Lower leg skin (tissue), 4 donors: ENCODE measurements around the gene CEACAM8. TPM values are rescaled to one million over a fixed set of nuclear protein-coding genes. Genes with fewer than 3 reads are reported as not detected.
"Not testable (repeated sequence)": the region's sequence is repeated elsewhere in the genome, so short reads cannot be mapped to it uniquely, and the experiment has no call there.

Source experiments
- DNase-seq, 2 donors: peaks; one replicate each; pipeline ENCODE4 v3.0.0-alpha.2; 2019; ENCODE audit warnings: low spot score in 2 of 2
- H3K4me3 ChIP-seq: fragments of 200-600 bp; sonication (generic); 2 replicates; pipeline ENCODE4 v1.5.1; 2017; ENCODE audit warnings: mild to moderate bottlenecking, low read depth; ENCODE audit not compliant: poor library complexity, severe bottlenecking
- POLR2A ChIP-seq, 2 donors: fragments of 450-650 bp; IDR thresholded peaks; one replicate each; pipeline ENCODE4 v1.6.1; 2016 to 2017; ENCODE audit warnings: antibody characterized with exemption in 2 of 2, mild to moderate bottlenecking in 1 of 2, moderate library complexity in 1 of 2
- WGBS, 2 donors: methylation state at CpG; one replicate each; pipeline ENCODE4 v1.1.5; 2018; 5-methylcytosine and 5-hydroxymethylcytosine counted together
- intact Hi-C: fragments of 100-400 bp; cut with DNase I; formaldehyde crosslinking; loops from one replicate; pipeline ENCODE4 v1.15.0; 2023; ENCODE audit warnings: low total_unique reads
- total RNA-seq, 4 donors: library from RNA; depleted of rRNA; stranded (reverse); fragments of >200 nt; gene quantifications; one replicate each; pipeline ENCODE4 v1.1.0, GENCODE V29; 2016
- TF ChIP-seq, protein P1 (sequence below), 3 donors: fragments of 450-650 bp; IDR thresholded peaks; one replicate each; pipeline ENCODE4 v1.5.1; 2016; ENCODE audit warnings: antibody characterized with exemption in 3 of 3, mild to moderate bottlenecking in 3 of 3, moderate library complexity in 2 of 3

Gene CEACAM8
- total RNA-seq, 4 donors from 2014 or later = not detected

DNA sequence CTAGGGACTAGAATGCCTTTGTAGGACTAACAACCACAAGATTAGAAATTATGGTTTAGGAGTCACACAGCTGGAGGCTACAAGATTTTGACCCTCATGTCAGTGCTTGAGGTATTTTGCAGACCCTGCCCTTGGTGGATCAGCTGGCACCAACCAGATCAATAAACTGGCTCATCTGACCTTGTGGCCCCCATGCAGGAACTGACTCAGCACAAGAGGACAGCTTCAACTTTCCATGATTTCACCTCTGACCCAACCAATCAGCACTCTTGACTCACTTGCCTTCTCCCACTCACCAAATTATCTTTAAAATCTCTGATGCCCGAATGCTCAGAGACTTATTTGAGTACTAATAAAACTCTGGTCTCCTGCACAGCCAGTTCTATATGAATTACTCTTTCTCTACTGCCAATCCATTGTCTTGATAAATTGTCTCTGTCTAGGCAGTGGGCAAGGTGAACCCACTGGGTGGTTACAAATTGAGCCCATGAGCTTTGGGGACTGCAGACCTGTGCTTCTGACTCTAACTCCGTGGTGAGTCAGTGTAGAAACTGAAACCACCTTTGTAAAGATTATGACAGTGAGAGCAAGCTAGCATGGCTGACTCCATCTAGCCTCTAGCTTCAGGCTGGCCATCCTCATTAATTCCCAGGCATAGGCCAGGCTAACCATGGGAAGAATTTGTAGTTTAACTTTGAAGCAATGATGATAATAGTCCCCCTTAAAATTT lies 33.9 kb upstream of the CEACAM8 start:
- TF ChIP-seq, protein P1, sequence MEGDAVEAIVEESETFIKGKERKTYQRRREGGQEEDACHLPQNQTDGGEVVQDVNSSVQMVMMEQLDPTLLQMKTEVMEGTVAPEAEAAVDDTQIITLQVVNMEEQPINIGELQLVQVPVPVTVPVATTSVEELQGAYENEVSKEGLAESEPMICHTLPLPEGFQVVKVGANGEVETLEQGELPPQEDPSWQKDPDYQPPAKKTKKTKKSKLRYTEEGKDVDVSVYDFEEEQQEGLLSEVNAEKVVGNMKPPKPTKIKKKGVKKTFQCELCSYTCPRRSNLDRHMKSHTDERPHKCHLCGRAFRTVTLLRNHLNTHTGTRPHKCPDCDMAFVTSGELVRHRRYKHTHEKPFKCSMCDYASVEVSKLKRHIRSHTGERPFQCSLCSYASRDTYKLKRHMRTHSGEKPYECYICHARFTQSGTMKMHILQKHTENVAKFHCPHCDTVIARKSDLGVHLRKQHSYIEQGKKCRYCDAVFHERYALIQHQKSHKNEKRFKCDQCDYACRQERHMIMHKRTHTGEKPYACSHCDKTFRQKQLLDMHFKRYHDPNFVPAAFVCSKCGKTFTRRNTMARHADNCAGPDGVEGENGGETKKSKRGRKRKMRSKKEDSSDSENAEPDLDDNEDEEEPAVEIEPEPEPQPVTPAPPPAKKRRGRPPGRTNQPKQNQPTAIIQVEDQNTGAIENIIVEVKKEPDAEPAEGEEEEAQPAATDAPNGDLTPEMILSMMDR (IDR thresholded peaks at IDR 0.05) = no peak
- TF ChIP-seq POLR2A (IDR thresholded peaks at IDR 0.05) = no peak
- no peak for DNase-seq
- WGBS, 2 donors = 53 to 74% methylated on average over 2 of the region's 2 CpGs
- intact Hi-C loops = no loop called here
- H3K4me3 ChIP-seq = no peak overlapping the region

DNA sequence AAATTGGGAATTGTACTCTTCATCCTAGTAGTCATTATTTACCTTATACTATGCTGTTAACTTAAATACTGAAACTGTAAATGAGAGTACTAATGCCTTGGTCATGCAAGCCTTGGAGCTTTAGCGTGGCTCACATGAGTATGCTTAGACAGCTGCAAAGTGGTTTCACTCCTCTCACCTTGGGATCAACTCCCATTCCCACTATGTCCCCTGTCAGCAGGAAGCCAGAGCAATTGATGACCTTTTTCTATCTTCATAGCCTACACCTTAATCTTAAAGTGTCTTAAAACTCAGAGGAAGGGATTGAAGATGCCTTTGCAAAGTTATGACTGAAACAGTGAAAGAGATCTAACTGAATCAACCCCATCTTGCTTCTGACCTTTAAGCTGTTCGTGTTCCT lies 33.2 kb upstream of the CEACAM8 start:
- H3K4me3 ChIP-seq = no peak overlapping the region
- intact Hi-C loops = no loop called here
- WGBS, 2 donors = 63% methylated on average over 2 of the region's 2 CpGs
- TF ChIP-seq POLR2A (IDR thresholded peaks at IDR 0.05) = no peak
- TF ChIP-seq, protein P1 (IDR thresholded peaks at IDR 0.05) = no peak
- DNase-seq = no peak

DNA sequence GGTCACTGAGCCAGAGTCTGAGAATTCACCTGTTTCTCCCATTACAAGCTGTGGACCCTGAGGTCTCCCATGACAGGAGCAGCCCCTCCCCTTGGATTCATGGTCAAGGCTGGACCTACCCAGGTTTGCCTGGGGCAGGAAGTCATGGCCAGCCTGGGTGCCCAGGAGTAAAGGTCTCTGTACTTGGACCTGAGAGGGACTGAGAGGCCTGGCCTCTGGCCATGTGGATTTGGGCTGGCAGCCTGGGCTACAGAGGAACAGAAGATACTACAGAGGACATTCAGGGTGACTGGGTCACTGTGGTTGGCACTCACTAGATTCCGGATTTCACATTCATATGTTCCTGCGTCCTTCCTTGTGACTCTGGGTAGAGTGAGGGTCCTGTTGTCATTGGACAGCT lies 31.5 kb upstream of the CEACAM8 start:
- WGBS, 2 donors = 80 to 96% methylated on average over 2 of the region's 2 CpGs
- TF ChIP-seq, protein P1 (IDR thresholded peaks at IDR 0.05) = no peak
- TF ChIP-seq POLR2A (IDR thresholded peaks at IDR 0.05) = no peak
- no peak for DNase-seq

DNA sequence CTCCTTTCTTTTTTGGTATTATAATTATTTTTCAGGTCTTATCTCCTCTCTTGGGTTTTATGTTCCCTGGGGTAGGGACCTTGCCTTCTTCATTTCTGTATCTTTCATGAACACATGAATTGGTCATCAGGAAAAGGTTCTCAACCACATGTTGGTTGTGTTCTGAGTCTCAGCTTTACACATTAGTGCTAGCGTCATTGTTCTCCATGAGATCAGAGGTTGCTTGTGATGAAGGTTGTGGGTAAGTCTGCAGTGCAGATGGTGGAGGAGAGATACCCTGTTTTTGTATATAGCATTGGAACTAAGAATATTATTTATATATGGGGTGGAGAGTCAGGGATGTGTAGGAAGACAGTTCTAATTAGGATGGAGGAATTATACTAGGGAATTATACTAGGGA lies 24.5 kb upstream of the CEACAM8 start:
- TF ChIP-seq POLR2A (IDR thresholded peaks at IDR 0.05) = no peak
- TF ChIP-seq, protein P1 (IDR thresholded peaks at IDR 0.05) = no peak
- no peak overlapping the region for H3K4me3 ChIP-seq
- intact Hi-C loops = no loop called here
- no peak for DNase-seq
- 66 to 81% methylated on average over 1 of the region's 1 CpG for WGBS, 2 donors

More for the DNA sequence above, 31.5 kb upstream of the CEACAM8 start:
- H3K4me3 ChIP-seq = no peak overlapping the region
- intact Hi-C loops = no loop called here

DNA sequence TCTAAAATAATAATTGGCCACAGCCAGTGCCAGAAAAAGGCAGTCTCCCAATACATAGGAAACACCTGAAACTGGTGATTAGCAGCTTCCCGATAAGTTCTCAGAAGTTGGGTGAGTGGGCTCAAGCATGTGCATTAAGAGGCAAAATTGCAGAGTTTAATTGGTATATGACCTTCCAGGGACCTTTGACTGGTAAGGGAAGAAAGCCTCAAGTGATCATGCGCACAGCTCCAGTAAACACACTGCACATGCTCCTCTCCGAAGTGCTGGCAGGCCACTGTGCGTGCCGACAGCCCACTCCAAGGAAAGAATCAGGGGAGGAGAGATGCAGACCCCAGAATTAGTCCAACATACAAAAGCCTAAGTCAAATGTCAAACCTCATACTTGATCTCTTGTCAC lies 18.9 kb upstream of the CEACAM8 start:
- DNase-seq = no peak
- no peak for TF ChIP-seq POLR2A (IDR thresholded peaks at IDR 0.05)
- TF ChIP-seq, protein P1 (IDR thresholded peaks at IDR 0.05) = no peak
- intact Hi-C loops = no loop called here
- H3K4me3 ChIP-seq = no peak overlapping the region
- 47 to 57% methylated on average over 5 of the region's 5 CpGs for WGBS, 2 donors

DNA sequence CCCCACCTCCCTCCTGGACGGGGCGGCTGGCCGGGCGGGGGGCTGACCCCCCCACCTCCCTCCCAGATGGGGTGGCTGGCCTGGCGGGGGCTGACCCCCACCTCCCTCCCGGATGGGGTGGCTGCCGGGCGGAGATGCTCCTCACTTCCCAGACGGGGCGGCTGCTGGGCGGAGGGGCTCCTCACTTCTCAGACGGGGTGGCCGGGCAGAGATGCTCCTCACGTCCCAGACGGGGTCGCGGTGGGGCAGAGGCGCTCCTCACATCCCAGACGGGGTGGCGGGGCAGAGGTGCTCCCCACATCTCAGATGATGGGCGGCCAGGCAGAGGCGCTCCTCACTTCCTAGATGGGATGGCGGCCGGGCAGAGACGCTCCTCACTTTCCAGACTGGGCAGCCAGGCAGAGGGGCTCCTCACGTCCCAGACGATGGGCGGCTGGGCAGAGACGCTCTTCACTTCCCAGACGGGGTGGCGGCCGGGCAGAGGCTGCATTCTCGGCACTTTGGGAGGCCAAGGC lies 15.7 kb upstream of the CEACAM8 start:
- WGBS, 2 donors = 90 to 95% methylated on average over 10 to 26 of the region's 33 CpGs
- intact Hi-C loops, DNase-seq, H3K4me3 ChIP-seq: not testable (repeated sequence)
